ENCODE data around the gene ISLR. TPM values are rescaled to one million over a fixed set of nuclear protein-coding genes. Genes with fewer than 3 reads are reported as not detected.

ISLR gene
- total and polyA plus RNA-seq, 2 of the 4 experiments (the other 2 are of a cell fraction): under 0.01 to 0.79 TPM

GRCh38 chr15:74209997-74210671 lies 36.6 kb downstream of the ISLR start:
- H3K27me3 ChIP-seq (ENCODE audit: control insufficient read depth, insufficient read depth, low read length): peaks cover 14% of the 10 kb centered on the region
- H3K36me3 ChIP-seq (ENCODE audit: control insufficient read depth, insufficient read depth, low read length): no peaks in the 10 kb centered on the region
- H3K27ac ChIP-seq (ENCODE audit: insufficient read depth, low read length): no peak overlapping the region
- intact Hi-C loops (cut with micrococcal nuclease) (no loop called here), dilution Hi-C loops (cut with HindIII; ENCODE audit: low sequenced_read_pairs, unreplicated experiment) (no loop called here), in situ Hi-C loops (cut with MboI; ENCODE audit: low sequenced_read_pairs) (no loop called here)
- H2AK9ac ChIP-seq (replicated peaks; ENCODE audit: low read depth, low read length, poor library complexity): no peak overlapping the region
- no peak overlapping the region for H2BK20ac ChIP-seq (ENCODE audit: low read depth, low read length)
- no peak overlapping the region for H3K18ac ChIP-seq (ENCODE audit: low read depth, low read length)
- no CpG with 5 or more reads among the region's 4 CpGs for WGBS, 2 experiments (ENCODE audit: extremely low coverage in 2 of 2, insufficient read length in 1 of 2)
- H3K4me2 ChIP-seq (ENCODE audit: low read depth, low read length): no peak overlapping the region
- H3K56ac ChIP-seq (ENCODE audit: extremely low read depth, insufficient read depth, low read length): no peak overlapping the region
- no peak overlapping the region for H2AK5ac ChIP-seq (ENCODE audit: low read depth, low read length)
- no peak overlapping the region for H2AFZ ChIP-seq (replicated peaks; ENCODE audit: low read length, poor library complexity)
- H3K23ac ChIP-seq (ENCODE audit: low read depth, low read length): no peak overlapping the region
- ATAC-seq (ENCODE audit: low read depth) (no peak), DNase-seq (peak; percentile 89)
- no peak overlapping the region for H2BK5ac ChIP-seq (ENCODE audit: low read depth, low read length, poor library complexity, severe bottlenecking)
- H3K4me3 ChIP-seq (ENCODE audit: insufficient read depth, low read depth, low read length): no peak overlapping the region
- H3K4ac ChIP-seq (ENCODE audit: low read depth, low read length): no peak overlapping the region
- H4K91ac ChIP-seq (ENCODE audit: insufficient read depth, low read depth, low read length): no peak overlapping the region
- TF ChIP-seq MXI1 (IDR thresholded peaks at IDR 0.05; ENCODE audit: borderline replicate concordance, low read depth, low read length) (no peak), MAFK (IDR thresholded peaks at IDR 0.05; ENCODE audit: low read depth, low read length) (peak; percentile 47), USF2 (IDR thresholded peaks at IDR 0.05; ENCODE audit: low read depth, low read length) (no peak), SMC3 (IDR thresholded peaks at IDR 0.05; ENCODE audit: low read depth, low read length) (no peak), CEBPB (IDR thresholded peaks at IDR 0.05; ENCODE audit: low read depth, low read length) (peak; percentile 46; the same call in 1 of the 2 replicates), POLR2A (IDR thresholded peaks at IDR 0.05; ENCODE audit: low read depth, low read length) (no peak), ELK1 (IDR thresholded peaks at IDR 0.05; ENCODE audit: borderline replicate concordance, low read depth, low read length) (no peak), BHLHE40 (IDR thresholded peaks at IDR 0.05; ENCODE audit: low read depth, low read length) (no peak), RAD21 (IDR thresholded peaks at IDR 0.05; ENCODE audit: low read length) (no peak), NFE2L2 (IDR thresholded peaks at IDR 0.05; ENCODE audit: low read depth, low read length) (no peak; the same call in 1 of the 2 replicates), MAZ (IDR thresholded peaks at IDR 0.05; ENCODE audit: borderline replicate concordance, low read depth, low read length) (no peak), CHD1 (IDR thresholded peaks at IDR 0.05; ENCODE audit: low read depth, low read length) (no peak), RFX5 (IDR thresholded peaks at IDR 0.05; ENCODE audit: low read depth, low read length) (no peak), FOS (IDR thresholded peaks at IDR 0.05; ENCODE audit: low read depth, low read length) (0 out of 2 replicates have a peak, but pooled peaks have one; percentile 27), RCOR1 (IDR thresholded peaks at IDR 0.05; ENCODE audit: insufficient replicate concordance, low read length) (no peak), CTCF (conservative IDR thresholded peaks at IDR 0.05; ENCODE audit: low read depth, low read length) (no peak)
- ChIA-PET CTCF (no interaction called here), POLR2A (ENCODE audit: unreplicated experiment) (no interaction called here)
- H3K9ac ChIP-seq (ENCODE audit: low read depth, low read length): no peak overlapping the region
- peaks cover 13% of the 10 kb centered on the region for H3K4me1 ChIP-seq (ENCODE audit: control insufficient read depth, insufficient read depth, low read length)
- H3K9me3 ChIP-seq (ENCODE audit: control insufficient read depth, insufficient read depth, low read length): no peaks in the 10 kb centered on the region
- no peak overlapping the region for H4K5ac ChIP-seq (ENCODE audit: low read depth, low read length)
- no peaks in the 10 kb centered on the region for H3K79me1 ChIP-seq (ENCODE audit: low read depth in 1 of 2, low read length in 2 of 2)
- no peak overlapping the region for H3K14ac ChIP-seq (replicated peaks; ENCODE audit: low read depth, low read length)
- H4K8ac ChIP-seq (ENCODE audit: low read depth in 2 of 2, low read length in 2 of 2): no peak overlapping the region
- H3K9me1 ChIP-seq (ENCODE audit: insufficient read depth, low read length): no peaks in the 10 kb centered on the region
- no peaks in the 10 kb centered on the region for H4K20me1 ChIP-seq (ENCODE audit: insufficient read depth, low read length)
- BruUV-seq (replicated peaks): no TSS peak
- H2BK15ac ChIP-seq (ENCODE audit: low read depth, low read length): no peak overlapping the region
- no peak overlapping the region for H2BK120ac ChIP-seq (ENCODE audit: low read depth, low read length)
